NCI-H2196 treated with DMSO at 0.1 percent for 48 hours (cell line): ENCODE measurements around the gene RELA.
"Not testable (repeated sequence)": the region's sequence is repeated elsewhere in the genome, so short reads cannot be mapped to it uniquely, and the experiment has no call there.

Experiments used
- DNase-seq: peaks from one replicate; lab custom pipeline; 2025; ENCODE audit not compliant: unreplicated experiment; lab: John Stamatoyannopoulos, UW

The RELA gene

DNA sequence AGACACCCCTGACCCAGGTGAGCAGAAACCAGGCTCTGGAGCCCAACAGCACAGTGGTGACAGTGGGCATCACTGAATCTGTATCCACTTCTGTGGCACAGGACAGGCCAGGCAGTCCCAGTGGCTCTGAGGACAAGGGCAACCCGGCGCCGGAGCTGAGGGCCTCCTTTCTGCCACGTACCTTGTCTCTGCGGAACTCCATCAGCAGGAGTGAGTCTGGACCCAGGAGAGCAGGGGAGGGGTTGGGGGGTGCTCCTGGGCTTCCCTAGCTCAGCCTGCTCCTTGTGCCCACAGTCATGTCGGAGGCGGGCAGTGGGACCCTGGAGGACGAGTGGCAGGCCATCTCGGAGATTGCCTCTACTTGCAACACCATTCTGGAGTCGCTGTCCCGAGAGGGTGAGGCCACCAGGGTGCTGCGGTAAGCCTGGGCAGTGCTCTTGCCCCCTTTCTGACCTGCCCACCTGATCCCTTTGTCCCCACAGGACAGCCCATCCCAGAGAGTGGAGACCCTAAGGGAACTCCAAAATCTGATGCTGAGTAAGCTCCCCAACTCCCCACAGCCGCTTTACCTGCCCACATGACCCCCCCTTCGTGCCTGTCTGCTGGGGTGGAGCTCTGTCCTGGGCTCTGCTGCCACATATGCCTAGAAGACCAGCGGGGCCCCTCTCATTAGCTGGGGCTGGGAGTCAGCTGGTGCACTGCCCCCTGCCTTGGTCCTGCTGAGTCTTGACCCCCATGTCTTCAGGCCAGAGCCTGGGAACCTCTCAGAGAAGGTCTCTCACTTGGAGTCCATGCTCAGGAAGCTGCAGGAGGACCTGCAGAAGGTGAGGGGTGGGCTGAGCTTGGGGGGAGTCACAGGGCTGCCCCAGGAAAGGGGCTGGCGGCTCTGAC lies 12.8 kb downstream of the RELA start:
- DNase-seq: no peak

DNA sequence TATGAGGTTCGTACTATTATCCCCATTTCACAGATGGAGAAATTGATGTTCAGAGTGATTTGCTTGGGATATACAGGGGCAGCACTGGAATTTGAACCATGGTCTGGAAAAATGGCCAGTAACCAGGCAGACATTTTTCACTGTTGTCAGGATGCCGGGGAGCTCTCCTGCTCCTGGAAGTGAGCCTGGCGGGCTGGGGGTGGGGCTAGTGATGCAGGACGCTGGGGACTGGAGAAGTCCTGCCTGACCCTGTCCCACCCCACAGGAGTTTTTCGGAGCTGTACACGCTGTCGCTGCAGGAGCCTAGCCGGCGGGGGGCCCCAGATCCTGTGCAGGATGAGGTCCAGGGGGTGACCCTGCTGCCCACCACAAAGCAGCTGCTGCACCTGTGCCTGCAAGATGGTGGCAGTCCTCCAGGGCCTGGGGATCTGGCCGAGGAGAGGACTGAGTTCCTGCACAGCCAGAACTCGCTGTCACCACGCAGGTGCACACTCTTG lies 13.7 kb downstream of the RELA start:
- DNase-seq: no peak

DNA sequence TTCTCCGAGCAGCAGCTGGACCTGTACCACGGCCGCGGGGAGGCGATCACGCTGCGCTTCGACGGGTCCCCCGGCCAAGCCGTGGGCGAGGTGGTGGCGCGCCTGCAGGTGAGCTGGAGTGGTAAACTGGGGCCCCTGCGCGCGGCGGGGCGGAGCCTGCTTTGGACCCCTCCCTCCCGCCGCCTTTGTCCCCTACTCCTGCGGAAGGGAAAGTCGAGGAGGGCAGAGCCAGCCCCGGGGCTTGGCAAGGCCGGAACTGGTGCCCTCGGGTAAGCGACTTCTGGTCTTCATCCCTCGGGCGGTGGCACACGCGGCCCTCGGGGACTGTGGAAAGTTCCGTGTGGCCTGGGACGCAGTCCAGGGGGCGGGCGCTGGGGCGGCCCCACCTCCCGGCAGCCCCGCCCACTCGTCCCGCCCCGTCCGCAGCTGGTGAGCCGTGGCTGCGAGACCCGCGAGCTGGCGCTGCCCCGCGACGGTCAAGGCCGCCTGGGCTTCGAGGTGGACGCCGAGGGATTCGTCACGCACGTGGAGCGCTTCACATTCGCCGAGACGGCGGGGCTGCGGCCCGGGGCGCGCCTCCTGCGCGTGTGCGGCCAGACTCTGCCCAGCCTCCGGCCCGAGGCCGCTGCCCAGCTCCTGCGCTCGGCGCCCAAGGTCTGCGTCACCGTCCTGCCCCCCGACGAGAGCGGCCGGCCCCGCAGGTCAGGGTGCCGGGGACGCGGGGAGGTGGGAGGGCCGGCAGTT lies 15.6 kb downstream of the RELA start:
- DNase-seq: peak; percentile 40

DNA sequence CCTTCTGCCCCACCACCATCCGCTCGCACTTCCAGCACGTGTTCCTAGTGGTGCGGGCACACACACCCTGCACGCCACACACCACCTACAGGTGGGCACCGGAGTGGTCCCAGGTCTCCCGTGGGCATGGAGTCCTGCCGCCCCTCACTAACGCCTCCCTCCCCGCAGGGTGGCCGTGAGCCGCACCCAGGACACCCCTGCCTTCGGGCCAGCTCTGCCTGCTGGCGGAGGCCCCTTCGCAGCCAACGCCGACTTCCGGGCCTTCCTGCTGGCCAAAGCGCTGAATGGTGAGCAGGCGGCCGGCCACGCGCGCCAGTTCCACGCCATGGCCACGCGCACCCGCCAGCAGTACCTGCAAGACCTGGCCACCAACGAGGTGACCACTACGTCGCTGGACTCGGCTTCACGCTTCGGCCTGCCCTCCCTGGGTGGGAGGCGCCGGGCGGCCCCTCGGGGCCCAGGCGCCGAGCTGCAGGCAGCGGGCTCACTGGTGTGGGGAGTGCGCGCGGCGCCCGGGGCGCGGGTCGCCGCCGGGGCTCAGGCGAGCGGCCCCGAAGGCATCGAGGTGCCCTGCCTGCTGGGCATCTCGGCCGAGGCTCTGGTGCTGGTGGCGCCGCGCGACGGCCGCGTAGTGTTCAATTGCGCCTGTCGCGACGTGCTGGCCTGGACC lies 16.3 kb downstream of the RELA start:
- no peak for DNase-seq

DNA sequence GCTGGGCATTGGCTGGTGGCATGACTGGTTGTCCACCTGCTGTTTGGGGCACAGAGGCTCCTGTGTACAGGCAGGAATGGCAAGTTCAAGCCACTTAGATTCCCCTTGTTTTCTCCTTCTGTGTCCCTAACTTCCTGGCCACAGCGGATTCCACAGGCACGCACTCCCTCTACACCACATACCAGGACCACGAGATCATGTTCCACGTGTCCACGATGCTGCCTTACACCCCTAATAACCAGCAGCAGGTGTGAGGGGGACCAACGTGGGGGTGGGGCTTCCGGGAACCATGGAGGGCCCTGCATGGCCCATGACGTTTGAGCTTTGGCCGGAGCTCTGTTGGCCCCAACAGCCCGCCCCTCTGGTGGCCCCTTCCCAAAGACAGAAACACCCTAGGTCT lies 17.0 kb downstream of the RELA start:
- no peak for DNase-seq

DNA sequence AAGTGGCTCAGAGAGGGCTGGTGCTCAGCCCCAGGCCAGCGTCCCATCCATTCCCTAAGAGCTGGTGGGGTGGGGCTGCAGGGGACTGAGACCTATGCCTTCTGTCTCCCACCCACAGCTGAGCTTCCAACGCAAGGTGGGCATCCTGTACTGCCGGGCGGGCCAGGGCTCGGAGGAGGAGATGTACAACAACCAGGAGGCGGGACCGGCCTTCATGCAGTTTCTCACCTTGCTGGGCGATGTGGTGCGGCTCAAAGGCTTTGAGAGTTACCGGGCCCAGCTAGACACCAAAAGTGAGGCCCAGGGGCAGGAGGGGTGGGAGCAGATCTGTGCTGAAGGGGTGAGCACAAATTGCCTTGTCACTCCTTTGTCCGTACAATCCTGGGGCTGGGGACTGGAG lies 17.9 kb downstream of the RELA start:
- DNase-seq: no peak

DNA sequence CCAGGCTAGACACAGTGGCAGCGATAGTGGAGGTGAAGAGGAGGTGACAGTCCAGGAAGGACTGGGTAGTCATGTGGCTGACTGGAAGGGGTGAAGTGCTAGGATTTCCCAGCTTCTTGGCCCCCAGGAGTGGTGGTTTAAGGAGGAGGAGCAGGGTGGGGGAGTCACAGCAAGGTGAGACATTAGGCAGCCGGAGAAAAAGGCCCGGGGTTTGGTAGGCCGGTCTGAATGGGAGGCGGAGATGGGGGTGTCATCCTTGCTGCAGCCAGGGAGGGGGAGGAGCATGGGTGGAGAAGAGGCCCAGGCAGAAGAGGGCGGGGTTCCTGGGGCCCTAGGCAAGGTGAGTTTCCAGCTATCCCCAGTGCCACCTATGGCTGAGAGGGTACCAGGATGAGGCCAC lies 18.7 kb downstream of the RELA start:
- no peak for DNase-seq

DNA sequence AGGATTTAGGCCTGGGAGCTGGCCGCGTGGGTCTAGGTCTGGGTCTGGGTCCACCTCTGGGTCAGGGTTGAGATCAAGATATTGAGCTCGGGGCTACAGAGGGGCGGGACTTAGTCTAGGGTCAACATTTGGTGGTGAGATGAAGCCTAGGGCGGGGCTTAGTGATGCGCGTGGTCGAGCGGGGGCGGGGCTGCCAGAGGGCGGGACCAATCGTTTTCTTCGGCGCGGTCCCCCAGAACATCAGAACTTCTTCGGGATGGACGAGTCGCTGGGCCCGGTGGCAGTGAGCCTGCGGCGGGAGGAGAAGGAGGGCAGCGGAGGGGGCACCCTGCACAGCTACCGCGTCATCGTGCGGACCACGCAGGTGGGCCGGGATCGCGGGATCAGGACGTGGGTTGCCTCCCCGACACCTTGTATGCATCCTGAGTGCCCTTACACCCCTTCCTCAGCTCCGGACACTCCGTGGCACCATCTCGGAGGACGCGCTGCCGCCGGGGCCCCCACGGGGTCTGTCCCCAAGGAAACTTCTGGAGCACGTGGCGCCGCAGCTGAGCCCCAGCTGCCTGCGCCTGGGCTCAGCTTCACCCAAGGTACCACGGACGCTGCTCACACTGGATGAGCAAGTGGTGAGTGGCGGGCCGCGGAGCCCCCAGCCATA lies 20.6 kb downstream of the RELA start:
- no peak for DNase-seq

DNA sequence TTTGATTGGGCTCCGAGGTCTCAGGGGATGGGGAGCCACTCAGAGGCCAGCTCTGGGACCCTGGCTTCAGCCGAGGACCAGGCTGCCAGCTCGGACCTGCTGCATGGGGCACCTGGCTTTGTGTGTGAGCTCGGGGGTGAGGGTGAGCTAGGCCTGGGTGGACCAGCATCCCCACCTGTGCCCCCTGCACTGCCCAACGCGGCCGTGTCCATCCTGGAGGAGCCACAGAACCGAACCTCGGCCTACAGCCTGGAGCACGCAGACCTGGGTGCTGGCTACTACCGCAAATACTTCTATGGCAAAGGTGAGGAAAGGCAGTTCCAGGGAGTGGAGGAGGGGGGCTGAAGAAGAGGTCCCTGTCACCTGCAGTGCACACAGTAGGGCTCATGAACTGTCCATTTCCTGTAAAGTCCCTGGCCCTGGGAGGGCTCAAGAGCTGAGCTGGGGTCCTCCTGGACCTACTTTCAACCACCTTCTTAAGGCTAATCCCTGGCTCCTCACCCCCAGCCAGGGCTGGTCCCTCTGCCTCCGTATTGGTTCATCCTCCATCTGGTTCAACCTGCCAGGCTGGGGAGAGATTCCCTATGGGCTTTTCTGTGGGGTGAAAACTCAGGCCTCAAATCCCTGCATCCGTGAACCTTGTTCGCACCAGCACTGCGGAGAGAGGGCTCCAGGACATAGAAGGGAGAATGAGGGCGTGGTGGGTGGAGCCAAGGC lies 21.3 kb downstream of the RELA start:
- DNase-seq: no peak

DNA sequence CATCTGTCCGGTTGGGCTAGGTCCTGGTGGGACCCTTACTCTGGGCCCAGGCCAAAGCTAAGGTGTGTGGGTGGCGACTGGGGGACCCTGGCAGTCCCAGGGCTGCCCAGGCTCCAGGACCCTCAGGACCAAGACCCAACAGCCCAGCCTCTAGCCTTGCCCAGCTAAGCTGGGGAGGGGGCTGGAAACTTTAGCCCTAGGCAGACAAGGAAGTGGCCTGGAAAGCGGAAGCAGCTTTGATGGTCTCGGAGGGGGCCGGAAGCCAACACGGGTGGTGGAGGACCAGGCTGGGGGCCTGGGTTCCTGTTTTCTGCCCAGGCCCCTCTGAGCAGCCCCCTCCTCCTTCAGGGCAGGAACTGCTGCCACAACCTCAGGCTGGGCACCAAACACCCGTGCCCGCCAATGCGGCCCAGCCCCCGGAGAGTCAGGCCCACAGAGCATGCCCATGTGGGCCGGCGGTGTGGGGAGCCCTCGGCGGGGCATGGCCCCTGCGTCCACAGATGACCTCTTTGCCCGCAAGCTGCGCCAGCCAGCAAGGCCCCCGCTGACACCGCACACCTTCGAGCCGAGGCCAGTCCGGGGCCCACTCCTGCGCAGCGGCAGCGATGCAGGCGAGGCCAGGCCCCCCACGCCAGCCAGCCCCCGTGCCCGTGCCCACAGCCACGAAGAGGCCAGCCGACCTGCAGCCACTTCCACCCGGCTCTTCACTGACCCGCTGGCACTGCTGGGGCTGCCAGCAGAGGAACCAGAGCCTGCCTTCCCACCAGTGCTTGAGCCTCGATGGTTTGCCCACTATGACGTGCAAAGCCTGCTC lies 22.0 kb downstream of the RELA start:
- DNase-seq: no peak

DNA sequence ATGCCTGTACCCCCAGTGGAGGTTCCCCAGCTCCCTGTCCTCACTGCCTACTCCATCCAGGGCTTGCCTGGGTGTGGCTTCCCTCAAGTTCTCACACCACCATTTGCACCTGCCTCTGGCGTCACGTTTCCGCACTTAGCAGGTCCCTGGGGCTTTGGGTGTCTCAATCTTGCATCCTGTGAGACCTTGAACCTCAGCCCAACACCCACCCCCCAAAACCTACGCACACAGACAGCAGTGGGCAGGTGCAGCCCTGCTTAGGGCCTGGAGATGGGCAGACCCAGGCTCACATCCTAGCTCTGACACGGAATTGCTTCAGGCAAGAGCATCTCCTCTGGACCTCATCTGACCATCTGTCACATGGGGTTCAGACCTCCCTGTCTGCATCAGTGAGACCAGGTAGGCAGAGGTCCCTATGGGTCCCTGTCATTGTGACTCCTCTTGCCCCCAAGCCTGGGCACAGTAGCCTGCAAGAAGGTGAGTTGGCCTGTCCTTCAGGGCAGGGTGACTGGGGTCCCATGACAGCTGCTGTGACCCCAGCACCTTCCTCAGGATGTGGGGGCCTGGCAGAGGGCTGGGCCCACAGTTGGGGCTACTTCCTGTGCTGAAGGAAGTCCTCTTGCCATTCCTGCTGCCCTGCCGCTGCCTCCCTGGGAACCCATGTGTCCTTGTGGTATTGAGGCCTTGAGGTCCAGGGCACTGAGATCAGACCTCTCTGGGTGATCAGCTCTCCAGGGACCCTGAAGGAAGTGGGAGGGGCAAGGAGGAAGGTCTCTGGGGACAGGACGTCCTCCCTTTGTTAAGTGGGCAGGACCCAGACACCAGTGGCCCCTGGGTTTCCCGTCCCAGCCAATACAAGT lies 22.9 kb downstream of the RELA start:
- no peak for DNase-seq

DNA sequence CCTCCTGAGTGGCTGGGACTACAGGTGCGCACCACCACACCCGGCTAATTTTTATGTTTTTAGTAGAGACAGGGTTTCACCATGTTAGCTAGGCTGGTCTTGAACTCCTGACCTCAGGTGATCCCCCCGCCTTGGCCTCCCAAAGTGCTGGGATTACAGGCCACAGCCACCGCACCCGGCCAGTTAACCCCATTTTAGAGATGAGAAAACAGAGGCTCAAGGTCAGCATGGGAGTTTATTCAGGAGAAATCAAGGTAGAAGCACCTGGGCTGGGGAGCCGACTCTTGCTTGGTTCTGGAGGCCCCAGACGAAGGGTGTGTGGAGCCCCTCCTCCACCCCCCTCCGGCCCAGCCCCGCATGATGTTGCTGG lies 23.5 kb downstream of the RELA start:
- not testable (repeated sequence) for DNase-seq

DNA sequence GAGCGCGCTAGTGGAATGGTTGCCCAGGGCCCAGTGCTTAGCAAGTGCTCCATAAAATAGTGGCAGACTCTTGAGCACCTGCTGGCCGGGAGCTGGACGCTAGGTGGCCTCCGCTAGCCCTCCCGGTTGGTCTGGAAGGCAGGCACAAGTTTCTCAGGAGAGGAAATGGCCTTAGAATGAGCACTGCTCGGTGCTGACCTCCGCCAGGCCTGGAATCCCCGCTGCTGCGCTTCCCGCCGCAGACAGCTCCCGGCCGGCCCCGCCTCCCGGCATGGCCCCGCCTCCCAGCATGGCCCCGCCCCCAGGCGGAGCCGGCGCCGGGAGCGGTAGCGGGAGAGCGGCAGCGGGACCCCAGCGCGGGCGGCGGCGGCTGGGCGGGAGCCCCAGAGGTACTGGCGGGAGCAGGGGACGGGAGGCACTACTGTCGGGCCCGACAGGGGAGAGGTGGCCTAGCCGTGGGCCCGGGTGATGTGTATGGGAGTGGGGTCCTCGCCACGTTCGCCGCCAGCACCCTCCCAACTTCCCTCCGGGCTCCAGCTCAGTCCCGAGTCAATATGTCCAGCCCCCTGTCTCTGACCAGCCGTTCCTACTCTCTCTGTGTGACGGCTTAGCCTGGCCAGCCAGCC lies 24.8 kb downstream of the RELA start, which contains the start of gene SIPA1:
Gene SIPA1, plus strand, starts transcription at position 308 of the 626 bp plus-strand sequence. CDS start 2,821 bp downstream, outside the sequence.
- DNase-seq: peak; percentile 82

DNA sequence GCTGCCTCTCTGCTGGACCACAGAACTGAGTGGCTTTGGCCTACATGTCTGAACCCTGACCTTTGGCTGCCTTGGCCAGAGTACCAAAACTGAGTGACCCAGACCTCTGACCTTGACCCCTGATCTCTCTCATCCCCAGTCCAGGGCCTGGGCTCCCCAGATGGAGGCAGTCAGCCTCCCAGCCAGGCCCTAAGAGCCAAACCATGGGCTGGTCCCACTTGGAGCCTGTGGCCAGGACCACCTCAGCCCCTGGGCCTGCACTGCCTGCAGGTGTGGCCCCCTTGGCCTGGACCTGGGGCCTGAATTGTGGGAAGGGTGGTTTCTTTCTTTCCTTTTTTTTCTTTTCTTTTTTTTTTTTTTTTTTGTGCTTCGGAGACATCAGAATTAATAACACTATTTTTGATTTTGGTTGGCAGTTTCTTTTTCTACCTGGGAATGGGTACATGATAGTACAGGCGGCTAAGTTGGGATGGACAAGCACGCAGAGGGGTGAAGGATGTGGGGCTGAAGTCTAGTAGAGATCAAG lies 25.6 kb downstream of the RELA start:
- DNase-seq: no peak

DNA sequence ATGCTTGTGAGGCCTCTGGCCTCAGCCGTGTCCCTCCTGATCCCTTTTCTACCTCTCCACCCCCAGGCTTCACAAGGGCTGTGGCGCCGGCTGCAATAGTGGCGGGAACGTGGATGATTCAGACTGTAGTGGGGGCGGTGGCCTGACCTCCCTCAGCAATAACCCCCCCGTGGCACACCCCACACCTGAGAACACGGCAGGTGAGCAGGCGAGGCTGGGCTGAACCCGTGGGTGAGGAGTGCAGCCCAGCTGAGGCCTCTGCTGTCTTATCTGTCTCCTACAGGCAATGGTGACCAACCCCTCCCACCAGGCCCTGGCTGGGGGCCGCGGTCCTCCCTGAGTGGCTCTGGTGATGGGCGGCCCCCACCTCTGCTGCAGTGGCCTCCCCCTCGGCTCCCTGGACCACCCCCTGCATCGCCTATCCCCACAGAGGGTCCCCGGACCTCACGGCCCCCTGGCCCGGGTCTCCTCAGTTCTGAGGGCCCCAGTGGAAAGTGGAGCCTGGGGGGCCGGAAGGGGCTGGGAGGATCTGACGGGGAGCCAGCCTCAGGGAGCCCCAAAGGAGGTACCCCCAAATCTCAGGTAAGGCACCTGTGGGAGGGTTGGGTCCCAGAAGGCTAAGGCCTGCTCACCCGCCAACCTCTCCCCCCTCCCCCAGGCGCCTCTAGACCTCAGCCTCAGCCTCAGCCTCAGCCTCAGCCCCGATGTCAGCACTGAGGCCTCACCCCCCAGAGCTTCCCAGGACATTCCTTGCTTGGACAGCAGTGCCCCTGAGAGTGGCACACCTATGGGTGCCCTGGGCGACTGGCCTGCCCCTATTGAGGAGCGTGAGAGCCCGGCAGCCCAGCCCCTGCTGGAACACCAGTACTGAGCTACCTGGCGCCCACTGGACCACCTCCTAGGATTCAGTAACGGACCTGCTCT lies 26.3 kb downstream of the RELA start:
- no peak for DNase-seq

DNA sequence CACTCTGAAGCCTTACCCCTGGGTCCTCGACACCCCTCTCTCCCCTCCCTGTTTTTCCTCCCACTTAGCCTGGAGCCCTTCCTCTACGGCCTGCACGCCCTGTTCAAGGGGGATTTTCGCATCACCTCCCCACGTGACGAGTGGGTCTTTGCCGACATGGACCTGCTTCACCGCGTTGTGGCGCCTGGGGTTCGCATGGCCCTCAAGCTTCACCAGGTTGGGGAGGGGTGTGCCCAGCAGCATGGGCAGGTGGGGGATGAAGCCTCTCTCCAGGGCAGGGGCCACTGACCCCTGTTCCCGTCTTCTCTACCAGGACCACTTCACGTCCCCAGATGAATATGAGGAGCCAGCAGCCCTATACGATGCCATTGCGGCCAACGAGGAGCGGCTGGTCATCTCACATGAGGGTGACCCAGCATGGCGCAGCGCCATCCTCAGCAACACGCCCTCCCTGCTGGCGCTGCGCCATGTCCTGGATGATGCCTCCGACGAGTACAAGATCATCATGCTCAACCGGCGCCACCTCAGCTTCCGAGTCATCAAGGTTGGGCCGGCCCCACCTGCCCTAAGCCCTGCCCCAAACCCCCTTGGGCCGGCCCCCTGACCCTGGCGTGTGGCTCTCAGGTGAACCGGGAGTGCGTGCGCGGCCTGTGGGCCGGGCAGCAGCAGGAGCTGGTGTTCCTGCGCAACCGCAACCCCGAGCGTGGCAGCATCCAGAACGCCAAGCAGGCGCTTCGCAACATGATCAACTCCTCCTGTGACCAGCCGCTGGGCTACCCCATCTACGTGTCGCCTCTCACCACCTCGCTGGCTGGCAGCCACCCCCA lies 27.6 kb downstream of the RELA start:
- no peak for DNase-seq
